MM.1S (cell line): ENCODE results near the gene STAT5A.

Source experiments
- DNase-seq: peaks from one replicate; pipeline ENCODE4 v3.0.0-alpha.2; 2015
- H2AFZ ChIP-seq: fragments of 300-600 bp; sonication (generic); 2 replicates; pipeline ENCODE4 v1.6.0; 2016; ENCODE audit warnings: antibody characterized with exemption, low read length
- H3F3A ChIP-seq: fragments of 300-600 bp; sonication (generic); 2 replicates; pipeline ENCODE4 v1.6.1; 2016; ENCODE audit warnings: mild to moderate bottlenecking, antibody characterized with exemption, low read length, moderate library complexity, mixed read lengths; ENCODE audit not compliant: insufficient read depth
- H3K27ac ChIP-seq: fragments of 300-600 bp; sonication (generic); 2 replicates; pipeline ENCODE4 v1.5.1; 2016; ENCODE audit warnings: mild to moderate bottlenecking, low read length
- H3K27me3 ChIP-seq: fragments of 300-600 bp; sonication (generic); replicated peaks from 2 replicates; pipeline ENCODE4 v1.6.0; 2016; ENCODE audit warnings: low read length; ENCODE audit not compliant: insufficient read depth
- H3K36me3 ChIP-seq: fragments of 300-600 bp; sonication (generic); replicated peaks from 2 replicates; pipeline ENCODE4 v1.6.1; 2016; ENCODE audit warnings: mild to moderate bottlenecking, low read length, mixed read lengths; ENCODE audit not compliant: insufficient read depth
- H3K4me1 ChIP-seq: fragments of 300-600 bp; sonication (generic); 2 replicates; pipeline ENCODE4 v1.6.1; 2016; ENCODE audit warnings: low read length, mixed read lengths
- H3K4me2 ChIP-seq: fragments of 300-600 bp; sonication (generic); 2 replicates; pipeline ENCODE4 v1.6.0; 2016; ENCODE audit warnings: low read depth, low read length
- H3K4me3 ChIP-seq: fragments of 300-600 bp; sonication (generic); 2 replicates; pipeline ENCODE4 v1.5.1; 2016; ENCODE audit warnings: low read length, mixed read lengths
- H3K79me2 ChIP-seq: fragments of 300-600 bp; sonication (generic); 2 replicates; pipeline ENCODE4 v1.6.1; 2016; ENCODE audit warnings: mixed run types, low read length, mixed read lengths
- H3K9ac ChIP-seq: fragments of 300-600 bp; sonication (generic); 2 replicates; pipeline ENCODE4 v1.6.1; 2016; ENCODE audit warnings: low read length, mixed read lengths
- H3K9me2 ChIP-seq: fragments of 300-600 bp; sonication (generic); replicated peaks from 2 replicates; pipeline ENCODE4 v1.6.1; 2016; ENCODE audit warnings: mild to moderate bottlenecking, low read length, mixed read lengths; ENCODE audit not compliant: insufficient read depth
- H3K9me3 ChIP-seq: fragments of 300-600 bp; sonication (generic); replicated peaks from 2 replicates; pipeline ENCODE4 v1.6.1; 2016; ENCODE audit warnings: mild to moderate bottlenecking, low read length, mixed read lengths; ENCODE audit not compliant: insufficient read depth
- H4K20me1 ChIP-seq: fragments of 300-600 bp; sonication (generic); 2 replicates; pipeline ENCODE4 v1.6.1; 2016; ENCODE audit warnings: mild to moderate bottlenecking, low read length, moderate library complexity, mixed read lengths; ENCODE audit not compliant: insufficient read depth
- EZH2 ChIP-seq: fragments of 300-600 bp; sonication (generic); optimal IDR thresholded peaks from 2 replicates; pipeline ENCODE3; 2017; ENCODE audit warnings: low read depth, mild to moderate bottlenecking, antibody characterized with exemption, low read length, mixed read lengths
- EZH2phosphoT487 ChIP-seq: fragments of 300-600 bp; sonication (generic); IDR thresholded peaks from 2 replicates; pipeline ENCODE4 v1.6.1; 2018; ENCODE audit warnings: antibody characterized with exemption, low read length
- TF ChIP-seq, protein P1 (sequence below): fragments of 300-600 bp; sonication (generic); IDR thresholded peaks from 2 replicates; pipeline ENCODE4 v1.5.1; 2016; ENCODE audit warnings: antibody characterized with exemption, low read length, mixed read lengths

The STAT5A gene

GRCh38 chr17:42310787-42311215, 22.5 kb downstream of the STAT5A start:
- H3K9me2 ChIP-seq = no peaks in the 10 kb centered on the region
- no peak for DNase-seq
- H3K36me3 ChIP-seq = no peaks in the 10 kb centered on the region
- no peak overlapping the region for H3K9ac ChIP-seq
- H3K4me2 ChIP-seq = no peak overlapping the region
- no peak overlapping the region for H3K27ac ChIP-seq
- H2AFZ ChIP-seq = no peak overlapping the region
- no peaks in the 10 kb centered on the region for H3K27me3 ChIP-seq
- no peaks in the 10 kb centered on the region for H4K20me1 ChIP-seq
- H3K9me3 ChIP-seq = no peaks in the 10 kb centered on the region
- H3K79me2 ChIP-seq = no peaks in the 10 kb centered on the region
- no peak overlapping the region for H3K4me3 ChIP-seq
- H3K4me1 ChIP-seq = peaks cover 7% of the 10 kb centered on the region; the same call in 1 of the 2 replicates
- TF ChIP-seq EZH2phosphoT487 = no peak
- TF ChIP-seq, protein P1, sequence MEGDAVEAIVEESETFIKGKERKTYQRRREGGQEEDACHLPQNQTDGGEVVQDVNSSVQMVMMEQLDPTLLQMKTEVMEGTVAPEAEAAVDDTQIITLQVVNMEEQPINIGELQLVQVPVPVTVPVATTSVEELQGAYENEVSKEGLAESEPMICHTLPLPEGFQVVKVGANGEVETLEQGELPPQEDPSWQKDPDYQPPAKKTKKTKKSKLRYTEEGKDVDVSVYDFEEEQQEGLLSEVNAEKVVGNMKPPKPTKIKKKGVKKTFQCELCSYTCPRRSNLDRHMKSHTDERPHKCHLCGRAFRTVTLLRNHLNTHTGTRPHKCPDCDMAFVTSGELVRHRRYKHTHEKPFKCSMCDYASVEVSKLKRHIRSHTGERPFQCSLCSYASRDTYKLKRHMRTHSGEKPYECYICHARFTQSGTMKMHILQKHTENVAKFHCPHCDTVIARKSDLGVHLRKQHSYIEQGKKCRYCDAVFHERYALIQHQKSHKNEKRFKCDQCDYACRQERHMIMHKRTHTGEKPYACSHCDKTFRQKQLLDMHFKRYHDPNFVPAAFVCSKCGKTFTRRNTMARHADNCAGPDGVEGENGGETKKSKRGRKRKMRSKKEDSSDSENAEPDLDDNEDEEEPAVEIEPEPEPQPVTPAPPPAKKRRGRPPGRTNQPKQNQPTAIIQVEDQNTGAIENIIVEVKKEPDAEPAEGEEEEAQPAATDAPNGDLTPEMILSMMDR = no peak
- no peak for TF ChIP-seq EZH2
- H3F3A ChIP-seq = no peaks in the 10 kb centered on the region

GRCh38 chr17:42311240-42312034, 23.1 kb downstream of the STAT5A start:
- DNase-seq = no peak
- H3K4me2 ChIP-seq = no peak overlapping the region
- H3K79me2 ChIP-seq = no peaks in the 10 kb centered on the region
- H3K27me3 ChIP-seq = no peaks in the 10 kb centered on the region
- TF ChIP-seq EZH2 (no peak), EZH2phosphoT487 (no peak)
- TF ChIP-seq, protein P1 = no peak
- H3K36me3 ChIP-seq = no peaks in the 10 kb centered on the region
- H3F3A ChIP-seq = no peaks in the 10 kb centered on the region
- H3K9me2 ChIP-seq = no peaks in the 10 kb centered on the region
- H3K9ac ChIP-seq = no peak overlapping the region
- no peak overlapping the region for H3K4me3 ChIP-seq
- H4K20me1 ChIP-seq = no peaks in the 10 kb centered on the region
- peaks cover 8% of the 10 kb centered on the region; the same call in 1 of the 2 replicates for H3K4me1 ChIP-seq
- no peak overlapping the region for H3K27ac ChIP-seq
- H3K9me3 ChIP-seq = no peaks in the 10 kb centered on the region
- H2AFZ ChIP-seq = no peak overlapping the region

GRCh38 chr17:42312035-42312284, 23.7 kb downstream of the STAT5A start:
- Histone ChIP-seq H3K4me3 (no peak overlapping the region), H3K9me3 (no peaks in the 10 kb centered on the region), H4K20me1 (no peaks in the 10 kb centered on the region), H3K9me2 (no peaks in the 10 kb centered on the region), H3F3A (no peaks in the 10 kb centered on the region), H3K4me2 (no peak overlapping the region; the same call in 1 of the 2 replicates), H3K9ac (no peak overlapping the region), H3K4me1 (peaks cover 8% of the 10 kb centered on the region; the same call in 1 of the 2 replicates), H3K27me3 (no peaks in the 10 kb centered on the region), H3K79me2 (no peaks in the 10 kb centered on the region), H3K27ac (no peak overlapping the region), H2AFZ (no peak overlapping the region), H3K36me3 (no peaks in the 10 kb centered on the region)
- DNase-seq = no peak
- TF ChIP-seq EZH2 (no peak), EZH2phosphoT487 (no peak)
- TF ChIP-seq, protein P1 = no peak
